ENCODE measurements around the gene CACNA1F.

The CACNA1F gene

DNA sequence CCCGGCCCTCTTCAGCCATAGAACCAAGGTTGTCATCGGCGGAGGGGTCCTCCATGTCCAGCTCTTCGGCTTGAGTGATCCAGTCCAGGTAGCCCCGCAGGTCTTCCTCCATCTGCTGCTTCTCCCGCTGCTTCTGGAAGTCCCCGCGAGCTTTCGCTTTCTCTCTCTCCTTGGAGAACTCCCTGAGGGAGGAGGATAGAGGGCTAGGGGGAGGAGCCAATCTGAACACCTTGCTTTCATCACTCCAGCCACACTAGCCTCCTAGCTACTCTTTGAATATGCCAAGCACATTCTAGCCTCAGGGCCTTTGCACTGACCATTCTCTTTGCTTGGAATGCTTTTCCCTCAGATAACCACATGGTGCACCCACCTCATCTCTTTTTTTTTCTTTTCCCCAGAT lies 6.2 kb downstream of the CACNA1F start:
- Histone ChIP-seq H3K27ac (replicated peaks) (no peak overlapping the region), H3K27me3 (ENCODE audit: insufficient read depth, poor library complexity, severe bottlenecking) (no peaks in the 10 kb centered on the region), H3K4me3 (replicated peaks; ENCODE audit: insufficient read depth, low read length) (no peak overlapping the region)
- TF ChIP-seq, protein P1, sequence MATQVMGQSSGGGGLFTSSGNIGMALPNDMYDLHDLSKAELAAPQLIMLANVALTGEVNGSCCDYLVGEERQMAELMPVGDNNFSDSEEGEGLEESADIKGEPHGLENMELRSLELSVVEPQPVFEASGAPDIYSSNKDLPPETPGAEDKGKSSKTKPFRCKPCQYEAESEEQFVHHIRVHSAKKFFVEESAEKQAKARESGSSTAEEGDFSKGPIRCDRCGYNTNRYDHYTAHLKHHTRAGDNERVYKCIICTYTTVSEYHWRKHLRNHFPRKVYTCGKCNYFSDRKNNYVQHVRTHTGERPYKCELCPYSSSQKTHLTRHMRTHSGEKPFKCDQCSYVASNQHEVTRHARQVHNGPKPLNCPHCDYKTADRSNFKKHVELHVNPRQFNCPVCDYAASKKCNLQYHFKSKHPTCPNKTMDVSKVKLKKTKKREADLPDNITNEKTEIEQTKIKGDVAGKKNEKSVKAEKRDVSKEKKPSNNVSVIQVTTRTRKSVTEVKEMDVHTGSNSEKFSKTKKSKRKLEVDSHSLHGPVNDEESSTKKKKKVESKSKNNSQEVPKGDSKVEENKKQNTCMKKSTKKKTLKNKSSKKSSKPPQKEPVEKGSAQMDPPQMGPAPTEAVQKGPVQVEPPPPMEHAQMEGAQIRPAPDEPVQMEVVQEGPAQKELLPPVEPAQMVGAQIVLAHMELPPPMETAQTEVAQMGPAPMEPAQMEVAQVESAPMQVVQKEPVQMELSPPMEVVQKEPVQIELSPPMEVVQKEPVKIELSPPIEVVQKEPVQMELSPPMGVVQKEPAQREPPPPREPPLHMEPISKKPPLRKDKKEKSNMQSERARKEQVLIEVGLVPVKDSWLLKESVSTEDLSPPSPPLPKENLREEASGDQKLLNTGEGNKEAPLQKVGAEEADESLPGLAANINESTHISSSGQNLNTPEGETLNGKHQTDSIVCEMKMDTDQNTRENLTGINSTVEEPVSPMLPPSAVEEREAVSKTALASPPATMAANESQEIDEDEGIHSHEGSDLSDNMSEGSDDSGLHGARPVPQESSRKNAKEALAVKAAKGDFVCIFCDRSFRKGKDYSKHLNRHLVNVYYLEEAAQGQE (IDR thresholded peaks at IDR 0.05; ENCODE audit: insufficient replicate concordance, low read depth), result no peak
- TF ChIP-seq, protein P2, sequence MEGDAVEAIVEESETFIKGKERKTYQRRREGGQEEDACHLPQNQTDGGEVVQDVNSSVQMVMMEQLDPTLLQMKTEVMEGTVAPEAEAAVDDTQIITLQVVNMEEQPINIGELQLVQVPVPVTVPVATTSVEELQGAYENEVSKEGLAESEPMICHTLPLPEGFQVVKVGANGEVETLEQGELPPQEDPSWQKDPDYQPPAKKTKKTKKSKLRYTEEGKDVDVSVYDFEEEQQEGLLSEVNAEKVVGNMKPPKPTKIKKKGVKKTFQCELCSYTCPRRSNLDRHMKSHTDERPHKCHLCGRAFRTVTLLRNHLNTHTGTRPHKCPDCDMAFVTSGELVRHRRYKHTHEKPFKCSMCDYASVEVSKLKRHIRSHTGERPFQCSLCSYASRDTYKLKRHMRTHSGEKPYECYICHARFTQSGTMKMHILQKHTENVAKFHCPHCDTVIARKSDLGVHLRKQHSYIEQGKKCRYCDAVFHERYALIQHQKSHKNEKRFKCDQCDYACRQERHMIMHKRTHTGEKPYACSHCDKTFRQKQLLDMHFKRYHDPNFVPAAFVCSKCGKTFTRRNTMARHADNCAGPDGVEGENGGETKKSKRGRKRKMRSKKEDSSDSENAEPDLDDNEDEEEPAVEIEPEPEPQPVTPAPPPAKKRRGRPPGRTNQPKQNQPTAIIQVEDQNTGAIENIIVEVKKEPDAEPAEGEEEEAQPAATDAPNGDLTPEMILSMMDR (IDR thresholded peaks at IDR 0.05; ENCODE audit: insufficient read depth, low read length), result no peak
- TF ChIP-seq POLR2AphosphoS5 (IDR thresholded peaks at IDR 0.05; ENCODE audit: low read depth) (no peak), GABPA (IDR thresholded peaks at IDR 0.05; ENCODE audit: low read depth) (no peak), SPI1 (IDR thresholded peaks at IDR 0.05; ENCODE audit: borderline replicate concordance, low read depth) (no peak)
- no peak for DNase-seq (ENCODE audit: low read depth in 1 of 2, low spot score in 1 of 2)

DNA sequence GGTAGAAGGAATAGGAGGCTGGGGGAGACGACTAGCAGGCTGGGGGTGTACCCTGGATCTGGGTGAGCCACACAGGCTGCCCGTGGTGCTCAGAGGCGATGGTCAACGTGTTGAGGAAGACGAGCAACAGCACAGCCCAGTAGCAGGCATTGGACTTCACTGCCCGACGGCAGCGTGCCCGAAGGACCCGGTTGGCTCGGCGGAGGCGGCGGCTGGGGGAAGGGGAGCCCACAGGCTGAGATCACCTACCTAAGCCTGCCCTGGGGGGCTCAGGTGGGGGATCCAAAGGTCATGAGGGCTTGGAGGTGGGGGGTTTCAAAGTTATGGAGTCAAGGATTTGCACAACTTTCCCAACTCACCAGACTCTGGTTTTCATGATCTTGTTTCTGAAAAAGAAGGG lies 7.3 kb downstream of the CACNA1F start:
- Histone ChIP-seq H3K27me3 (ENCODE audit: insufficient read depth, poor library complexity, severe bottlenecking) (no peaks in the 10 kb centered on the region), H3K27ac (replicated peaks) (no peak overlapping the region), H3K4me3 (replicated peaks; ENCODE audit: insufficient read depth, low read length) (no peak overlapping the region)
- TF ChIP-seq, protein P2 (IDR thresholded peaks at IDR 0.05; ENCODE audit: insufficient read depth, low read length), result no peak
- TF ChIP-seq, protein P1 (IDR thresholded peaks at IDR 0.05; ENCODE audit: insufficient replicate concordance, low read depth), result no peak
- TF ChIP-seq POLR2AphosphoS5 (IDR thresholded peaks at IDR 0.05; ENCODE audit: low read depth) (no peak), SPI1 (IDR thresholded peaks at IDR 0.05; ENCODE audit: borderline replicate concordance, low read depth) (no peak), GABPA (IDR thresholded peaks at IDR 0.05; ENCODE audit: low read depth) (no peak)
- DNase-seq (ENCODE audit: low read depth in 1 of 2, low spot score in 1 of 2), result no peak

DNA sequence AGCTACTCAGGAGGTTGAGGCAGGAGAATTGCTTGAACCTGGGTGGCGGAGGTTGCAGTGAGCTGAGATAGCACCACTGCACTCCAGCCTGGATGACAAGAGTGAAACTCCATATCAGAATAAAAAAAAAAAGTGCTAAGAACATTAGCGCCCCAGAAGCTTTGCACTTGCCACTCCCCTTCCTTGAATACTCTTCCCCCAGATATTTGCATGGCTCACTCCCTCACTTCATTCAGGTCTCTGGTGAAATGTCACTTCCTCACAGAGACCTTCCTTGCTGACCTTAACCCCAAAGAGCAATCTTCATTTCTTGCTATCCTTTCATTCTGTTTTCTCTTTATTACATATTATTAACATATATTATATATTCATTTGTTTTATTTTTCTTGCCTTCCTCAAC lies 11.3 kb downstream of the CACNA1F start:
- H3K27ac ChIP-seq (replicated peaks), result no peak overlapping the region
- TF ChIP-seq POLR2AphosphoS5 (IDR thresholded peaks at IDR 0.05; ENCODE audit: low read depth), result no peak
- TF ChIP-seq, protein P2 (IDR thresholded peaks at IDR 0.05; ENCODE audit: insufficient read depth, low read length), result no peak
- no peak for TF ChIP-seq SPI1 (IDR thresholded peaks at IDR 0.05; ENCODE audit: borderline replicate concordance, low read depth)
- no peak for DNase-seq (ENCODE audit: low read depth in 1 of 2, low spot score in 1 of 2)
- no peak overlapping the region for H3K4me3 ChIP-seq (replicated peaks; ENCODE audit: insufficient read depth, low read length)
- no peaks in the 10 kb centered on the region for H3K27me3 ChIP-seq (ENCODE audit: insufficient read depth, poor library complexity, severe bottlenecking)

DNA sequence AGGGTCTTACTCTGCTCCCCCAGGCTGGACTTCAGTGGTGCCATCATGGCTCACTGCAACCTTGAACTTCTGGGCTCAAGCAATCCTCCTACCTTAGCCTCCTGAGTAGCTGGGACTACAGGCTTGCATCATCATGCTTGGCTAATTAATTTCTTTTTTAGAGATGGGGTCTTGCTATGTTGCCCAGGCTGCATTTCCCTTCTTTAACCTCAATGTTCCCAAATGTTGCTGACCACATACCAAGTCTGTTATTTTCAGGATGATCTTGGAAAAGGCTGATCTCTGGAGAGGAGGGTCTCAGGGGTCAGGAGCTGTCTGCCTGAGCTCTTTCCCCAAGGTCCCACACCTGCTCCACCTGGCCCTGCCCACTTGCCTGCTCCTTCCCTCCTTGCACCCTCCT lies 13.0 kb downstream of the CACNA1F start:
- H3K27ac ChIP-seq (replicated peaks), result no peak overlapping the region
- no peak for DNase-seq (ENCODE audit: low read depth in 1 of 2, low spot score in 1 of 2)
- no peak overlapping the region for H3K4me3 ChIP-seq (replicated peaks; ENCODE audit: insufficient read depth, low read length)
- TF ChIP-seq, protein P2 (IDR thresholded peaks at IDR 0.05; ENCODE audit: insufficient read depth, low read length), result no peak
- TF ChIP-seq SPI1 (IDR thresholded peaks at IDR 0.05; ENCODE audit: borderline replicate concordance, low read depth) (no peak), POLR2AphosphoS5 (IDR thresholded peaks at IDR 0.05; ENCODE audit: low read depth) (no peak), GABPA (IDR thresholded peaks at IDR 0.05; ENCODE audit: low read depth) (no peak)
- TF ChIP-seq, protein P1 (IDR thresholded peaks at IDR 0.05; ENCODE audit: insufficient replicate concordance, low read depth), result no peak
- no peaks in the 10 kb centered on the region for H3K27me3 ChIP-seq (ENCODE audit: insufficient read depth, poor library complexity, severe bottlenecking)

Data from HL-60 (cell line).